Tibial nerve (tissue), 3 donors: Measurements from ENCODE around the gene SRPK1.

Experiments used
- POLR2A ChIP-seq, 2 donors: fragments of 450-650 bp; IDR thresholded peaks; one replicate each; pipeline ENCODE4 v1.6.1; 2017; ENCODE audit warnings: antibody characterized with exemption in 2 of 2, mild to moderate bottlenecking in 2 of 2, moderate library complexity in 2 of 2
- TF ChIP-seq, protein P1 (sequence below), 5 experiments: fragments of 200-600 bp in 3 of 5; fragments of 450-650 bp in 2 of 5; sonication (generic) in 3 of 5; IDR thresholded peaks; one replicate each; pipeline ENCODE4 v1.5.1; 2016 to 2019; ENCODE audit warnings: antibody characterized with exemption in 5 of 5, mild to moderate bottlenecking in 3 of 5, moderate library complexity in 2 of 5

DNA sequence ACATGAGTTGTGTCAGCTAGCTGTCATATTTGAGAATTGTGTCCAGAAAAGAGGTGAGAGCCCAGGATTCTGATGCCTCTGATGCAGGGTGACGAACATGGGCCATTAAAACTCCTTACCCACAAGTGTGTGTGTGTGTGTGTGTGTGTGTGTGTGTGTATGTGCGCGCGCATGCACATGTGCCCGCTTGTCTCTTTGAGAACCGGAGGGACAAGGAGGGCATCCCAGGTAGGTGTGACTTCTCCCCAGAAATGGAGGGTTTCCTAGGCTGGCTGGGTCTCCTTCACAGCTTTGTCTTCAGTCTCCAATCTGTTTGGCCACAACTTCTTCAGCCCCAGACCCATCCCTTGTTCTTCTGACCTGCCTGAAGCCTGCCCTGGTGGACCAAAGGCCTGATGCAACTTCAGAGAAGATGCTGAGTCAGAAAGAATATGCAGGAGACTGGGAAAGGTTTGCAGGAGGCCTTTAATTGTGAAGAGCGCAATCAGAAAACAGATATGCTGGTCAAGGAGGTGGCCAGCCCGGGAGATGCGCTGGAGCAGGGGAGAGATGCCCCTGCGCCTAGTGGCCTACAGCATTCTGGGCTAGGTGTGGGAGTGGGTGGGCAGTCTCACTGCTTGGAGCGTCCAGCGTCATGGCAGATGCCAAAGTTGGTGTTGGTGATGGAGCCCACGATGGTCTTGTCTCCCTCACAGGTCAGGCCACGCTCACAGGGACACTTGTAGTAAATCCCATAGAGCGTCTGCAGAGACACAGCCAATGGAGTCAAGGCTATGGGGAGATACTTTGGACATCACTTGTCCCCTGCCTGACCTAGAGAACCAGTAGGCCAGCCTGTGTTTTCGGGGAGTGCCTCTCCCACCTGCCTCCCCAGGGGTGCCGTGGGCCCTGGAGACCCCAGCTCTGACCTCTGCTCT, 126.1 kb downstream of the SRPK1 start:
- TF ChIP-seq, protein P1, sequence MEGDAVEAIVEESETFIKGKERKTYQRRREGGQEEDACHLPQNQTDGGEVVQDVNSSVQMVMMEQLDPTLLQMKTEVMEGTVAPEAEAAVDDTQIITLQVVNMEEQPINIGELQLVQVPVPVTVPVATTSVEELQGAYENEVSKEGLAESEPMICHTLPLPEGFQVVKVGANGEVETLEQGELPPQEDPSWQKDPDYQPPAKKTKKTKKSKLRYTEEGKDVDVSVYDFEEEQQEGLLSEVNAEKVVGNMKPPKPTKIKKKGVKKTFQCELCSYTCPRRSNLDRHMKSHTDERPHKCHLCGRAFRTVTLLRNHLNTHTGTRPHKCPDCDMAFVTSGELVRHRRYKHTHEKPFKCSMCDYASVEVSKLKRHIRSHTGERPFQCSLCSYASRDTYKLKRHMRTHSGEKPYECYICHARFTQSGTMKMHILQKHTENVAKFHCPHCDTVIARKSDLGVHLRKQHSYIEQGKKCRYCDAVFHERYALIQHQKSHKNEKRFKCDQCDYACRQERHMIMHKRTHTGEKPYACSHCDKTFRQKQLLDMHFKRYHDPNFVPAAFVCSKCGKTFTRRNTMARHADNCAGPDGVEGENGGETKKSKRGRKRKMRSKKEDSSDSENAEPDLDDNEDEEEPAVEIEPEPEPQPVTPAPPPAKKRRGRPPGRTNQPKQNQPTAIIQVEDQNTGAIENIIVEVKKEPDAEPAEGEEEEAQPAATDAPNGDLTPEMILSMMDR (IDR thresholded peaks at IDR 0.05) = no peak
- no peak for TF ChIP-seq POLR2A (IDR thresholded peaks at IDR 0.05)
